WTC11 (cell line): ENCODE measurements around the gene BBS9. TPM values are rescaled to one million over a fixed set of nuclear protein-coding genes. Genes with fewer than 3 reads are reported as not detected.

Source experiments
- ATAC-seq: fragments of 200-7000 bp; cut with Tn5 transposase; 2 replicates; pipeline ENCODE4 v1.10.0; 2021; ENCODE audit warnings: mild to moderate bottlenecking, moderate library complexity
- CTCF ChIA-PET: fragments of 300-600 bp; sonication (Branson Sonifier 250); formaldehyde crosslinking; loops from one replicate; lab custom pipeline; 2021; ENCODE audit warnings: antibody characterized with exemption; lab: Charles Lee
- POLR2A ChIA-PET: fragments of 350-600 bp; sonication (Branson Sonifier 250); formaldehyde crosslinking; loops from one replicate; lab custom pipeline; 2021; ENCODE audit warnings: antibody characterized with exemption; lab: Charles Lee
- DNase-seq: peaks from one replicate; pipeline ENCODE4 v3.0.0; 2021; ENCODE audit warnings: low spot score
- H3K27ac Mint-ChIP-seq: 2 replicates; pipeline ENCODE4 v1.8.0; 2021; ENCODE audit warnings: mixed read lengths
- H3K27me3 Mint-ChIP-seq: 2 replicates; pipeline ENCODE4 v1.8.0; 2021; ENCODE audit warnings: low read depth, mild to moderate bottlenecking, moderate library complexity, mixed read lengths
- H3K36me3 Mint-ChIP-seq: 2 replicates; pipeline ENCODE4 v1.8.0; 2021; ENCODE audit warnings: mixed read lengths
- H3K4me1 Mint-ChIP-seq: 2 replicates; pipeline ENCODE4 v1.8.0; 2022; ENCODE audit warnings: mixed read lengths
- H3K4me3 Mint-ChIP-seq: 2 replicates; pipeline ENCODE4 v1.8.0; 2021; ENCODE audit warnings: mild to moderate bottlenecking, moderate library complexity, mixed read lengths
- H3K9me3 Mint-ChIP-seq: 2 replicates; pipeline ENCODE4 v1.8.0; 2021; ENCODE audit warnings: mixed read lengths
- CREB1 ChIP-seq: sonication (generic); formaldehyde crosslinking; IDR thresholded peaks from 2 replicates; pipeline ENCODE4 v1.8.0; 2023; ENCODE audit warnings: mild to moderate bottlenecking, missing genetic modification reagents
- E2F1 ChIP-seq: sonication (generic); formaldehyde crosslinking; IDR thresholded peaks from 2 replicates; pipeline ENCODE4 v1.8.0; 2022; ENCODE audit warnings: mild to moderate bottlenecking, missing genetic modification reagents
- ELF4 ChIP-seq: sonication (generic); formaldehyde crosslinking; IDR thresholded peaks from 2 replicates; pipeline ENCODE4 v1.8.1; 2022; ENCODE audit warnings: low read depth, mild to moderate bottlenecking, moderate library complexity, missing genetic modification reagents
- FOXJ3 ChIP-seq: sonication (generic); formaldehyde crosslinking; IDR thresholded peaks from 2 replicates; pipeline ENCODE4 v1.9.0; 2021; ENCODE audit warnings: missing genetic modification reagents, mild to moderate bottlenecking, borderline replicate concordance
- MAX ChIP-seq: sonication (generic); formaldehyde crosslinking; IDR thresholded peaks from 2 replicates; pipeline ENCODE4 v1.8.0; 2022; ENCODE audit warnings: mild to moderate bottlenecking, missing genetic modification reagents
- MXD4 ChIP-seq: fragments of 250-450 bp; sonication (Bioruptor Pico); IDR thresholded peaks from 2 replicates; pipeline ENCODE4 v1.8.0; 2021; ENCODE audit warnings: mild to moderate bottlenecking, moderate library complexity, borderline replicate concordance
- PRRX2 ChIP-seq: fragments of 250-450 bp; sonication (Bioruptor Pico); IDR thresholded peaks from 2 replicates; pipeline ENCODE4 v1.8.0; 2021; ENCODE audit warnings: mild to moderate bottlenecking
- TEAD4 ChIP-seq: sonication (generic); formaldehyde crosslinking; IDR thresholded peaks from 2 replicates; pipeline ENCODE4 v1.8.0; 2022; ENCODE audit warnings: mild to moderate bottlenecking, missing genetic modification reagents
- ZNF138 ChIP-seq: sonication (generic); formaldehyde crosslinking; conservative IDR thresholded peaks from 2 replicates; pipeline ENCODE4 v1.8.1; 2022; ENCODE audit warnings: mild to moderate bottlenecking, moderate library complexity, missing genetic modification reagents
- ZNF232 ChIP-seq: sonication (generic); formaldehyde crosslinking; IDR thresholded peaks from 2 replicates; pipeline ENCODE4 v1.8.0; 2022; ENCODE audit warnings: mild to moderate bottlenecking, missing genetic modification reagents
- ZNF263 ChIP-seq: sonication (generic); formaldehyde crosslinking; IDR thresholded peaks from 2 replicates; pipeline ENCODE4 v1.8.1; 2022; ENCODE audit warnings: low read depth, mild to moderate bottlenecking, moderate library complexity, missing genetic modification reagents
- ZNF416 ChIP-seq: fragments of 250-450 bp; sonication (Bioruptor Pico); IDR thresholded peaks from 2 replicates; pipeline ENCODE4 v1.9.0; 2021; ENCODE audit warnings: mild to moderate bottlenecking, inconsistent platforms
- ZNF425 ChIP-seq: fragments of 250-450 bp; sonication (Bioruptor Pico); conservative IDR thresholded peaks from 2 replicates; pipeline ENCODE4 v1.9.0; 2021; ENCODE audit warnings: mild to moderate bottlenecking
- ZNF671 ChIP-seq: fragments of 250-450 bp; sonication (Bioruptor Pico); IDR thresholded peaks from 2 replicates; pipeline ENCODE4 v1.8.0; 2021; ENCODE audit warnings: mild to moderate bottlenecking
- total RNA-seq: library from RNA; stranded (reverse); gene quantifications from 3 replicates; pipeline ENCODE4 v1.2.3, GENCODE V29; 2021
- TF ChIP-seq, protein P1 (sequence below): sonication (generic); formaldehyde crosslinking; IDR thresholded peaks from 2 replicates; pipeline ENCODE4 v1.8.1; 2023; ENCODE audit warnings: mild to moderate bottlenecking, missing genetic modification reagents, moderate library complexity
- TF ChIP-seq, protein P2 (sequence below): sonication (generic); formaldehyde crosslinking; IDR thresholded peaks from 2 replicates; pipeline ENCODE4 v1.8.0; 2023; ENCODE audit warnings: missing genetic modification reagents, mild to moderate bottlenecking, borderline replicate concordance
- TF ChIP-seq, protein P3 (sequence below): sonication (generic); formaldehyde crosslinking; conservative IDR thresholded peaks from 2 replicates; pipeline ENCODE4 v1.8.1; 2023; ENCODE audit warnings: mild to moderate bottlenecking, low read depth, missing genetic modification reagents, moderate library complexity
- TF ChIP-seq, protein P4 (sequence below): fragments of 250-450 bp; sonication (Bioruptor Pico); IDR thresholded peaks from 2 replicates; pipeline ENCODE4 v1.9.0; 2021; ENCODE audit warnings: mild to moderate bottlenecking
- TF ChIP-seq, protein P5 (sequence below): sonication (generic); formaldehyde crosslinking; IDR thresholded peaks from 2 replicates; pipeline ENCODE4 v1.8.1; 2022; ENCODE audit warnings: mild to moderate bottlenecking, missing genetic modification reagents, moderate library complexity, borderline replicate concordance

BBS9 gene
- total RNA-seq, 1 experiment from 2014 or later, result 56.6 TPM

DNA sequence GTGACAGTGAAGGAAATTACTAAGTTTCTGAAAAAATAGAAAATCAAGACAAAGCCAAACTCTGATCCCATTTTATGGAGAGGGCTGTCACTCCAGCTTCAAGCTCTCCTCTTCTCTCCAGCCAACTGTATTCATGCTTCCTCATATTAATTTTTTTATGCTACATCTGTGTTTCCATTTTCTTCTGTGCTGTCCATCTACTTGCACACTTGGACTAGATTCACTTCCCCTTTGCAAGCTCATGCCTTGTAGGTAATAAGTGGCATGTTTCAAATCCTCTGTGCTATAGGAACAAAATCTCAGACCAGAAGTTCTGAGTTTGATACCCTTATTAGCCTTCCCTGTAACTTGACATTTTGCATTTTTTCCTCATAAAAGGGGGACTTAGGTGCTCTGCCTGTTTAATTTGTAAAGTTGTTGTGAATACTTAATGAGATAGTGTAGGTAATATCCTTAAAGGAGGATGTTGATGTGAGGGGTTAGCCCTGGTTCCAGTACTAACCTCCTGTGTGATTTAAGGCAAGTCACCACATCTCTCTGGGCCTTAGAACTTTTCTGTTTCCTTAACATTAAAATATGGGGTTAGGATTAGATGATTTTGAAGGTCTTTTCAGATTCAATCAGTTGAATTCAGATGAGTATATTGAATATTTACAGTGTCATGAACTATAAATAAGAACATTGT lies 358.8 kb downstream of the BBS9 start:
- Mint-ChIP-seq H3K27me3 (peaks cover 26% of the 10 kb centered on the region), H3K9me3 (peaks cover 7% of the 10 kb centered on the region; the same call in 1 of the 2 replicates), H3K36me3 (peaks cover 7% of the 10 kb centered on the region), H3K4me3 (no peak overlapping the region), H3K4me1 (peaks cover 32% of the 10 kb centered on the region), H3K27ac (no peak overlapping the region)
- CTCF ChIA-PET, result interaction anchor here (1.2 kb wide), 1 partner anchor 28 kb away, joined by 7 read pairs; no protein-coding TSS in a partner anchor
- no peak for DNase-seq
- POLR2A ChIA-PET, result no interaction called here
- ATAC-seq, result no peak
- TF ChIP-seq MXD4 (no peak), ZNF671 (CRISPR knock-in tag) (no peak), ZNF425 (no peak), MAX (CRISPR knock-in tag) (no peak), TEAD4 (CRISPR knock-in tag) (no peak), ZNF232 (no peak), ZNF416 (CRISPR knock-in tag) (no peak)
- TF ChIP-seq, protein P1, sequence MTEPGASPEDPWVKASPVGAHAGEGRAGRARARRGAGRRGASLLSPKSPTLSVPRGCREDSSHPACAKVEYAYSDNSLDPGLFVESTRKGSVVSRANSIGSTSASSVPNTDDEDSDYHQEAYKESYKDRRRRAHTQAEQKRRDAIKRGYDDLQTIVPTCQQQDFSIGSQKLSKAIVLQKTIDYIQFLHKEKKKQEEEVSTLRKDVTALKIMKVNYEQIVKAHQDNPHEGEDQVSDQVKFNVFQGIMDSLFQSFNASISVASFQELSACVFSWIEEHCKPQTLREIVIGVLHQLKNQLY (CRISPR knock-in tag), result no peak
- TF ChIP-seq, protein P2, sequence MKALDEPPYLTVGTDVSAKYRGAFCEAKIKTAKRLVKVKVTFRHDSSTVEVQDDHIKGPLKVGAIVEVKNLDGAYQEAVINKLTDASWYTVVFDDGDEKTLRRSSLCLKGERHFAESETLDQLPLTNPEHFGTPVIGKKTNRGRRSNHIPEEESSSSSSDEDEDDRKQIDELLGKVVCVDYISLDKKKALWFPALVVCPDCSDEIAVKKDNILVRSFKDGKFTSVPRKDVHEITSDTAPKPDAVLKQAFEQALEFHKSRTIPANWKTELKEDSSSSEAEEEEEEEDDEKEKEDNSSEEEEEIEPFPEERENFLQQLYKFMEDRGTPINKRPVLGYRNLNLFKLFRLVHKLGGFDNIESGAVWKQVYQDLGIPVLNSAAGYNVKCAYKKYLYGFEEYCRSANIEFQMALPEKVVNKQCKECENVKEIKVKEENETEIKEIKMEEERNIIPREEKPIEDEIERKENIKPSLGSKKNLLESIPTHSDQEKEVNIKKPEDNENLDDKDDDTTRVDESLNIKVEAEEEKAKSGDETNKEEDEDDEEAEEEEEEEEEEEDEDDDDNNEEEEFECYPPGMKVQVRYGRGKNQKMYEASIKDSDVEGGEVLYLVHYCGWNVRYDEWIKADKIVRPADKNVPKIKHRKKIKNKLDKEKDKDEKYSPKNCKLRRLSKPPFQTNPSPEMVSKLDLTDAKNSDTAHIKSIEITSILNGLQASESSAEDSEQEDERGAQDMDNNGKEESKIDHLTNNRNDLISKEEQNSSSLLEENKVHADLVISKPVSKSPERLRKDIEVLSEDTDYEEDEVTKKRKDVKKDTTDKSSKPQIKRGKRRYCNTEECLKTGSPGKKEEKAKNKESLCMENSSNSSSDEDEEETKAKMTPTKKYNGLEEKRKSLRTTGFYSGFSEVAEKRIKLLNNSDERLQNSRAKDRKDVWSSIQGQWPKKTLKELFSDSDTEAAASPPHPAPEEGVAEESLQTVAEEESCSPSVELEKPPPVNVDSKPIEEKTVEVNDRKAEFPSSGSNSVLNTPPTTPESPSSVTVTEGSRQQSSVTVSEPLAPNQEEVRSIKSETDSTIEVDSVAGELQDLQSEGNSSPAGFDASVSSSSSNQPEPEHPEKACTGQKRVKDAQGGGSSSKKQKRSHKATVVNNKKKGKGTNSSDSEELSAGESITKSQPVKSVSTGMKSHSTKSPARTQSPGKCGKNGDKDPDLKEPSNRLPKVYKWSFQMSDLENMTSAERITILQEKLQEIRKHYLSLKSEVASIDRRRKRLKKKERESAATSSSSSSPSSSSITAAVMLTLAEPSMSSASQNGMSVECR (CRISPR knock-in tag), result no peak
- TF ChIP-seq, protein P3, sequence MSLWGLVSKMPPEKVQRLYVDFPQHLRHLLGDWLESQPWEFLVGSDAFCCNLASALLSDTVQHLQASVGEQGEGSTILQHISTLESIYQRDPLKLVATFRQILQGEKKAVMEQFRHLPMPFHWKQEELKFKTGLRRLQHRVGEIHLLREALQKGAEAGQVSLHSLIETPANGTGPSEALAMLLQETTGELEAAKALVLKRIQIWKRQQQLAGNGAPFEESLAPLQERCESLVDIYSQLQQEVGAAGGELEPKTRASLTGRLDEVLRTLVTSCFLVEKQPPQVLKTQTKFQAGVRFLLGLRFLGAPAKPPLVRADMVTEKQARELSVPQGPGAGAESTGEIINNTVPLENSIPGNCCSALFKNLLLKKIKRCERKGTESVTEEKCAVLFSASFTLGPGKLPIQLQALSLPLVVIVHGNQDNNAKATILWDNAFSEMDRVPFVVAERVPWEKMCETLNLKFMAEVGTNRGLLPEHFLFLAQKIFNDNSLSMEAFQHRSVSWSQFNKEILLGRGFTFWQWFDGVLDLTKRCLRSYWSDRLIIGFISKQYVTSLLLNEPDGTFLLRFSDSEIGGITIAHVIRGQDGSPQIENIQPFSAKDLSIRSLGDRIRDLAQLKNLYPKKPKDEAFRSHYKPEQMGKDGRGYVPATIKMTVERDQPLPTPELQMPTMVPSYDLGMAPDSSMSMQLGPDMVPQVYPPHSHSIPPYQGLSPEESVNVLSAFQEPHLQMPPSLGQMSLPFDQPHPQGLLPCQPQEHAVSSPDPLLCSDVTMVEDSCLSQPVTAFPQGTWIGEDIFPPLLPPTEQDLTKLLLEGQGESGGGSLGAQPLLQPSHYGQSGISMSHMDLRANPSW, result no peak

GRCh38 chr7:33494474-33494873 lies 365.1 kb downstream of the BBS9 start:
- no peak for DNase-seq
- no peaks in the 10 kb centered on the region for H3K36me3 Mint-ChIP-seq
- no peaks in the 10 kb centered on the region for H3K9me3 Mint-ChIP-seq
- ChIA-PET CTCF (interaction anchor here (1.3 kb wide), 1 partner anchor 70 kb away, joined by 3 read pairs; no protein-coding TSS in a partner anchor), POLR2A (no interaction called here)
- peaks cover 59% of the 10 kb centered on the region for H3K27me3 Mint-ChIP-seq
- H3K27ac Mint-ChIP-seq, result peak overlapping the region; percentile 20; the same call in 1 of the 2 replicates
- peaks cover 49% of the 10 kb centered on the region for H3K4me1 Mint-ChIP-seq
- H3K4me3 Mint-ChIP-seq, result peak overlapping the region; percentile 34
- ATAC-seq, result peak; percentile 75
- no peak for TF ChIP-seq ZNF138 (CRISPR knock-in tag)
- TF ChIP-seq FOXJ3, result no peak
- TF ChIP-seq ZNF263 (CRISPR knock-in tag), result no peak
- TF ChIP-seq, protein P4, sequence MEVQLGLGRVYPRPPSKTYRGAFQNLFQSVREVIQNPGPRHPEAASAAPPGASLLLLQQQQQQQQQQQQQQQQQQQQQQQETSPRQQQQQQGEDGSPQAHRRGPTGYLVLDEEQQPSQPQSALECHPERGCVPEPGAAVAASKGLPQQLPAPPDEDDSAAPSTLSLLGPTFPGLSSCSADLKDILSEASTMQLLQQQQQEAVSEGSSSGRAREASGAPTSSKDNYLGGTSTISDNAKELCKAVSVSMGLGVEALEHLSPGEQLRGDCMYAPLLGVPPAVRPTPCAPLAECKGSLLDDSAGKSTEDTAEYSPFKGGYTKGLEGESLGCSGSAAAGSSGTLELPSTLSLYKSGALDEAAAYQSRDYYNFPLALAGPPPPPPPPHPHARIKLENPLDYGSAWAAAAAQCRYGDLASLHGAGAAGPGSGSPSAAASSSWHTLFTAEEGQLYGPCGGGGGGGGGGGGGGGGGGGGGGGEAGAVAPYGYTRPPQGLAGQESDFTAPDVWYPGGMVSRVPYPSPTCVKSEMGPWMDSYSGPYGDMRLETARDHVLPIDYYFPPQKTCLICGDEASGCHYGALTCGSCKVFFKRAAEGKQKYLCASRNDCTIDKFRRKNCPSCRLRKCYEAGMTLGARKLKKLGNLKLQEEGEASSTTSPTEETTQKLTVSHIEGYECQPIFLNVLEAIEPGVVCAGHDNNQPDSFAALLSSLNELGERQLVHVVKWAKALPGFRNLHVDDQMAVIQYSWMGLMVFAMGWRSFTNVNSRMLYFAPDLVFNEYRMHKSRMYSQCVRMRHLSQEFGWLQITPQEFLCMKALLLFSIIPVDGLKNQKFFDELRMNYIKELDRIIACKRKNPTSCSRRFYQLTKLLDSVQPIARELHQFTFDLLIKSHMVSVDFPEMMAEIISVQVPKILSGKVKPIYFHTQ (CRISPR knock-in tag), result no peak
- no peak for TF ChIP-seq E2F1 (CRISPR knock-in tag)
- TF ChIP-seq CREB1 (CRISPR knock-in tag), result no peak
- no peak for TF ChIP-seq PRRX2 (CRISPR knock-in tag)
- no peak for TF ChIP-seq ELF4
- TF ChIP-seq, protein P5, sequence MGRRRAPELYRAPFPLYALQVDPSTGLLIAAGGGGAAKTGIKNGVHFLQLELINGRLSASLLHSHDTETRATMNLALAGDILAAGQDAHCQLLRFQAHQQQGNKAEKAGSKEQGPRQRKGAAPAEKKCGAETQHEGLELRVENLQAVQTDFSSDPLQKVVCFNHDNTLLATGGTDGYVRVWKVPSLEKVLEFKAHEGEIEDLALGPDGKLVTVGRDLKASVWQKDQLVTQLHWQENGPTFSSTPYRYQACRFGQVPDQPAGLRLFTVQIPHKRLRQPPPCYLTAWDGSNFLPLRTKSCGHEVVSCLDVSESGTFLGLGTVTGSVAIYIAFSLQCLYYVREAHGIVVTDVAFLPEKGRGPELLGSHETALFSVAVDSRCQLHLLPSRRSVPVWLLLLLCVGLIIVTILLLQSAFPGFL, result no peak
- TF ChIP-seq MXD4, result no peak
